Natural killer cell (primary cell): Measurements from ENCODE around the gene NADK. TPM values are rescaled to one million over a fixed set of nuclear protein-coding genes. Genes with fewer than 3 reads are reported as not detected.

Source experiments
- ATAC-seq, 3 donors: fragments of 150-1000 bp in 2 of 3; fragments of 200-7000 bp in 1 of 3; cut with Tn5 transposase; 1 replicate in 1 of 3; 2 replicates in 2 of 3; pipeline ENCODE4 v1.10.0; 2021; ENCODE audit warnings: mild to moderate bottlenecking in 2 of 3, moderate library complexity in 2 of 3
- DNase-seq, 2 donors: peaks; one replicate each; pipeline versions ENCODE4 v3.0.0 to v3.0.0-alpha.2; 2013 to 2021; ENCODE audit warnings: mixed read lengths in 1 of 2
- H3K27ac ChIP-seq: one replicate; pipeline ENCODE4 v1.5.1; 2013; ENCODE audit warnings: mild to moderate bottlenecking, low read length
- H3K27me3 ChIP-seq: one replicate; pipeline ENCODE4 v1.6.1; 2013; ENCODE audit warnings: low read length; ENCODE audit not compliant: control insufficient read depth, insufficient read depth
- H3K36me3 ChIP-seq: one replicate; pipeline ENCODE4 v1.6.1; 2013; ENCODE audit warnings: low read length; ENCODE audit not compliant: control insufficient read depth, insufficient read depth
- H3K4me1 ChIP-seq: one replicate; pipeline ENCODE4 v1.6.1; 2013; ENCODE audit warnings: low read length; ENCODE audit not compliant: control insufficient read depth, insufficient read depth
- H3K4me3 ChIP-seq: one replicate; pipeline ENCODE4 v1.5.1; 2013; ENCODE audit warnings: low read length
- H3K9me3 ChIP-seq: one replicate; pipeline ENCODE4 v1.6.1; 2013; ENCODE audit warnings: low read length; ENCODE audit not compliant: control insufficient read depth, insufficient read depth
- H3K27ac Mint-ChIP-seq, 2 donors: one replicate each; pipeline ENCODE4 v1.8.0; 2022; ENCODE audit warnings: mild to moderate bottlenecking in 2 of 2, mixed read lengths in 2 of 2, moderate library complexity in 1 of 2
- H3K27me3 Mint-ChIP-seq, 2 donors: one replicate each; pipeline ENCODE4 v1.8.0; 2022; ENCODE audit warnings: low read depth in 2 of 2, mixed read lengths in 2 of 2
- H3K36me3 Mint-ChIP-seq: one replicate; pipeline ENCODE4 v1.8.0; 2022; ENCODE audit warnings: mixed read lengths
- H3K4me1 Mint-ChIP-seq, 2 donors: one replicate each; pipeline ENCODE4 v1.8.0; 2022; ENCODE audit warnings: mixed read lengths in 2 of 2
- H3K4me3 Mint-ChIP-seq: one replicate; pipeline ENCODE4 v1.8.0; 2022; ENCODE audit warnings: mild to moderate bottlenecking, moderate library complexity, mixed read lengths
- H3K9me3 Mint-ChIP-seq, 2 donors: one replicate each; pipeline ENCODE4 v1.8.0; 2022; ENCODE audit warnings: mixed read lengths in 2 of 2
- WGBS: methylation state at CpG from one replicate; pipeline ENCODE4 v1.1.7; 2013; ENCODE audit warnings: missing lambda C conversion rate; ENCODE audit not compliant: insufficient coverage; 5-methylcytosine and 5-hydroxymethylcytosine counted together
- intact Hi-C: fragments of 100-400 bp; cut with micrococcal nuclease; formaldehyde crosslinking; loops from one replicate; pipeline ENCODE4 v1.14.2; 2022
- total RNA-seq, 4 donors: library from RNA; stranded (reverse); fragments of 120-200 nt in 1 of 4; gene quantifications; one replicate each; pipeline versions ENCODE4 v1.2.3 to v1.2.4, GENCODE V29; 2013 to 2022
- TF ChIP-seq, protein P1 (sequence below): fragments of 200-600 bp; IDR thresholded peaks from one replicate; pipeline ENCODE4 v1.8.0; 2022; ENCODE audit warnings: antibody characterized with exemption

Gene NADK
- total RNA-seq, 3 donors from 2014 or later (not counting 1 experiment from before 2014, with no cell fraction given), result 97.7 to 117 (median 112) TPM

DNA sequence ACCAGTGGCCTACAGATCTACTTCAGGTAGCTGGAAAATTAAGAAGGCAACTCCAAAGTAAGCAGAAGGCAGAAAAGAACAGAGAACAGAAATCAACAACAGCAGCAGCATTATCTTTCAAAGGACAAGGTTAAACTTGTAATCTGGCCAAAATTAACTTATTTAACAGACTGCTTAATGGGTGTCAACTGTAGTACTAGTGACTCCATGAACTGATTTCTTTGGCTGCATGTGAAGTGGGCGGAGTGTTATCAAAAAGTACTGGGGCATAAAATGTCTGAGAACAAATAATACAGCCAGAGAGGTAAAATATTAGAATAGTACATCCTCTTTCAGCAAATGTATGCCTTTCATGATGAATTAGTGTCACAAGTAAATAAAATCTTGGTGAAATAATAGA, 24.6 kb upstream of the NADK start:
- peaks cover 14% of the 10 kb centered on the region for H3K4me1 ChIP-seq
- TF ChIP-seq, protein P1, sequence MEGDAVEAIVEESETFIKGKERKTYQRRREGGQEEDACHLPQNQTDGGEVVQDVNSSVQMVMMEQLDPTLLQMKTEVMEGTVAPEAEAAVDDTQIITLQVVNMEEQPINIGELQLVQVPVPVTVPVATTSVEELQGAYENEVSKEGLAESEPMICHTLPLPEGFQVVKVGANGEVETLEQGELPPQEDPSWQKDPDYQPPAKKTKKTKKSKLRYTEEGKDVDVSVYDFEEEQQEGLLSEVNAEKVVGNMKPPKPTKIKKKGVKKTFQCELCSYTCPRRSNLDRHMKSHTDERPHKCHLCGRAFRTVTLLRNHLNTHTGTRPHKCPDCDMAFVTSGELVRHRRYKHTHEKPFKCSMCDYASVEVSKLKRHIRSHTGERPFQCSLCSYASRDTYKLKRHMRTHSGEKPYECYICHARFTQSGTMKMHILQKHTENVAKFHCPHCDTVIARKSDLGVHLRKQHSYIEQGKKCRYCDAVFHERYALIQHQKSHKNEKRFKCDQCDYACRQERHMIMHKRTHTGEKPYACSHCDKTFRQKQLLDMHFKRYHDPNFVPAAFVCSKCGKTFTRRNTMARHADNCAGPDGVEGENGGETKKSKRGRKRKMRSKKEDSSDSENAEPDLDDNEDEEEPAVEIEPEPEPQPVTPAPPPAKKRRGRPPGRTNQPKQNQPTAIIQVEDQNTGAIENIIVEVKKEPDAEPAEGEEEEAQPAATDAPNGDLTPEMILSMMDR, result no peak
- no peak for ATAC-seq
- WGBS, result no CpG with 5 or more reads among the region's 1 CpG
- H3K27me3 ChIP-seq, result no peaks in the 10 kb centered on the region
- H3K27ac ChIP-seq, result no peak overlapping the region
- peaks cover 50% of the 10 kb centered on the region for H3K36me3 ChIP-seq
- H3K27me3 Mint-ChIP-seq, result no peaks in the 10 kb centered on the region
- no peak overlapping the region for H3K4me3 Mint-ChIP-seq
- no peaks in the 10 kb centered on the region for H3K36me3 Mint-ChIP-seq
- no peaks in the 10 kb centered on the region for H3K9me3 Mint-ChIP-seq
- H3K9me3 ChIP-seq, result no peaks in the 10 kb centered on the region
- H3K27ac Mint-ChIP-seq, result peak overlapping the region; percentile 12 to 58
- no peak overlapping the region for H3K4me3 ChIP-seq
- H3K4me1 Mint-ChIP-seq, result peaks cover 31 to 33% of the 10 kb centered on the region in 2 donors
- no peak for DNase-seq
- intact Hi-C loops, result no loop called here

DNA sequence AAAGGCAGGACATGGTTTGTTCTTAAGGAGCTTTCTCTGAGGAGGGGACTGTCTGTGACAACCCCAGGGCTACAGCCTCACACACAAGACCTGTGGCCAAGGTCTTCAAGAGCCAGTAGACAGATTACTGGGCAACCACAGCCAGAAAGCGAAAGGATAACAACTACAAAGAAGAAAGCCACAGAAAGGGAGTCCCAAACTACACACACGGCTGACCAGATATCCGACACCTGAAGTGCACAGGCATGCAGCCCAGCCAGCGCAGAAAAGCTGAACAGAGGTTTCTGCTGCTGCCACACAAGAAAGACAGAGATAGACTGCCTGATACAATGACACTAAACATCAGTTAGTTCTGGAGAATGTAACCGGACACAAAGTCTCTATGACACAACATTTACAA, 21.4 kb upstream of the NADK start:
- no peak overlapping the region for H3K4me3 ChIP-seq
- peaks cover 40 to 42% of the 10 kb centered on the region in 2 donors for H3K4me1 Mint-ChIP-seq
- no peaks in the 10 kb centered on the region for H3K27me3 ChIP-seq
- WGBS, result 45% methylated on average over 5 of the region's 5 CpGs
- peaks cover 21% of the 10 kb centered on the region for H3K4me1 ChIP-seq
- no peaks in the 10 kb centered on the region for H3K36me3 Mint-ChIP-seq
- peak overlapping the region; percentile 18 for H3K4me3 Mint-ChIP-seq
- no peaks in the 10 kb centered on the region for H3K27me3 Mint-ChIP-seq
- no peaks in the 10 kb centered on the region for H3K9me3 Mint-ChIP-seq
- H3K36me3 ChIP-seq, result peaks cover 55% of the 10 kb centered on the region
- TF ChIP-seq, protein P1, result no peak
- peak overlapping the region; percentile 64 to 81 for H3K27ac Mint-ChIP-seq
- H3K9me3 ChIP-seq, result no peaks in the 10 kb centered on the region
- H3K27ac ChIP-seq, result no peak overlapping the region
- no peak for DNase-seq
- intact Hi-C loops, result no loop called here
- peak; percentile 30 to 65 (median 36) for ATAC-seq

DNA sequence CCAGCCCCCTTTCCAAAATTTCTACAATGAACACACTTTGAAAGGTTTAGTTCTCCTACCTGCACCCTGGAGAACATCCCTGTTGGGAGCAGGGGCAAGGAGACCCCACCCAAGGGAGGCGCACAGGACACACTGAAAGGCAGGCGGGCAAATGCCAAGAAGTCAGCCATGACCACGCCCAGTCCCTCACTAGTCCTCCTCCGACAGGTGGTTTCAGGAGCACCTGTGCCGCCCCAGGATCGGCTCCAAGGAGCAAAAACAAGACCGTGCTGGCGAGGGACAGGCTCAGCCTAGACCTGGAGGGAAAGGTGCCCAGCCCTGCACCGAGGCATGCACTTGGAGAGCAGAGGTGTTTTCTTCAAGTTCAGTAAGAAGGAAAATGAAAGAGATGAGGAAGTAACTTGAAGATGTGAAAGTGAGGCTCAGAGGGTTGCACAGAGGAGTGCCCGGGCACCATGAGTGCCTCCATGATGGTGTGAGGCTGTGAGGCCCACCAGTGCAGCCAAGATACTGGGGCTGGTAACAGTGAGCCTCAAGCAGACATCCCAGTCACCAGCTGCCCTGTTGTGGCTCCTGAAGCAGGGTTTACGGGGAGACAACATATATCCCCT, 19.6 kb upstream of the NADK start:
- peak overlapping the region; percentile 49 to 60 for H3K27ac Mint-ChIP-seq
- 85% methylated on average over 11 of the region's 11 CpGs for WGBS
- TF ChIP-seq, protein P1, result no peak
- no peak overlapping the region for H3K4me3 ChIP-seq
- no peaks in the 10 kb centered on the region for H3K36me3 Mint-ChIP-seq
- no peaks in the 10 kb centered on the region for H3K9me3 ChIP-seq
- peaks cover 51% of the 10 kb centered on the region for H3K36me3 ChIP-seq
- H3K4me1 Mint-ChIP-seq, result peaks cover 46 to 49% of the 10 kb centered on the region in 2 donors
- DNase-seq (no peak), ATAC-seq (no peak)
- H3K27me3 Mint-ChIP-seq, result no peaks in the 10 kb centered on the region
- H3K4me1 ChIP-seq, result peaks cover 21% of the 10 kb centered on the region
- no peak overlapping the region for H3K4me3 Mint-ChIP-seq
- intact Hi-C loops, result no loop called here
- H3K9me3 Mint-ChIP-seq, result no peaks in the 10 kb centered on the region
- no peak overlapping the region for H3K27ac ChIP-seq
- H3K27me3 ChIP-seq, result no peaks in the 10 kb centered on the region

DNA sequence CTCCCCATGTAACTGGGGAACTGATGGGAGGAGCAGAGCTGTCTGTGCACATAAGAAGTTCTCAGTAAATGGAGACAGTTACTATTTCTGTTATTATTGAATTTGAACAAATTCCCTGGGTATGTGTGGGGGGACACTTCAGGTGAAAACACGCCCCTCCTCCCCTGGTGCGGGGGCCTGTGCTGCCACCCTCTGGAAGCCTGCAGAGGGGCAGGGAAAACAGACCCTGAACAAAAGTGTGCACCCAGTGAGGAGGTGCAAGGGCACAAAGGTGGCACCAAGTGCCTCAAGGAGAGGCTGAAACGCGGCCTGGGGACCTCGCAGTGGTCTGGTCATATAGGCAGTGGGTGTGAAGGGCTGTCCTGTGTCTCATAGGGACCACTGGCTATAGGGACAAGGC, 18.2 kb upstream of the NADK start:
- Histone ChIP-seq H3K27ac (no peak overlapping the region), H3K4me1 (peaks cover 21% of the 10 kb centered on the region), H3K27me3 (no peaks in the 10 kb centered on the region), H3K4me3 (no peak overlapping the region), H3K36me3 (peaks cover 53% of the 10 kb centered on the region), H3K9me3 (no peaks in the 10 kb centered on the region)
- DNase-seq (peak in 1 of 2 donors; percentile 47), ATAC-seq (peak in 2 of 3 donors; percentile 64 to 65)
- H3K27ac Mint-ChIP-seq, result peak overlapping the region; percentile 70 to 71
- WGBS, result 97% methylated on average over 5 of the region's 5 CpGs
- H3K4me3 Mint-ChIP-seq, result no peak overlapping the region
- no peaks in the 10 kb centered on the region for H3K27me3 Mint-ChIP-seq
- H3K4me1 Mint-ChIP-seq, result peaks cover 35 to 45% of the 10 kb centered on the region in 2 donors
- no peaks in the 10 kb centered on the region for H3K9me3 Mint-ChIP-seq
- no peaks in the 10 kb centered on the region for H3K36me3 Mint-ChIP-seq
- TF ChIP-seq, protein P1, result no peak
- intact Hi-C loops, result no loop called here
